Heart right ventricle (tissue), 16 donors: Measurements from ENCODE around the gene UNC13C. TPM values are rescaled to one million over a fixed set of nuclear protein-coding genes. Genes with fewer than 3 reads are reported as not detected.

ENCODE experiments used
- ATAC-seq, 8 donors: fragments of 200-7000 bp; cut with Tn5 transposase; one replicate each; pipeline ENCODE4 v1.9.1; 2020; ENCODE audit warnings: mild to moderate bottlenecking in 8 of 8, moderate library complexity in 8 of 8, moderate number of reproducible peaks in 1 of 8
- DNase-seq, 2 donors: peaks; one replicate each; pipeline ENCODE4 v3.0.0-alpha.2; 2020
- H3K27ac ChIP-seq, 10 donors: fragments of 200-600 bp; sonication (generic) in 2 of 10; one replicate each; pipeline versions ENCODE4 v1.5.0 to v1.8.0; 2020 to 2022; ENCODE audit warnings: mild to moderate bottlenecking in 3 of 10
- H3K27me3 ChIP-seq, 7 donors: fragments of 200-600 bp; one replicate each; pipeline ENCODE4 v1.8.0; 2021 to 2022; ENCODE audit warnings: mild to moderate bottlenecking in 2 of 7
- H3K36me3 ChIP-seq, 9 donors: fragments of 200-600 bp; sonication (generic) in 1 of 9; one replicate each; pipeline versions ENCODE4 v1.5.0 to v1.8.0; 2020 to 2022; ENCODE audit warnings: mild to moderate bottlenecking in 2 of 9
- H3K4me1 ChIP-seq, 9 donors: fragments of 200-600 bp; sonication (generic) in 1 of 9; one replicate each; pipeline versions ENCODE4 v1.5.0 to v1.8.0; 2020 to 2022; ENCODE audit warnings: mild to moderate bottlenecking in 4 of 9
- H3K4me3 ChIP-seq, 10 donors: fragments of 200-600 bp; sonication (generic) in 2 of 10; one replicate each; pipeline versions ENCODE4 v1.5.0 to v1.8.0; 2020 to 2022; ENCODE audit warnings: mild to moderate bottlenecking in 7 of 10, moderate library complexity in 2 of 10
- H3K9me3 ChIP-seq, 11 donors: fragments of 200-600 bp in 10 of 11; sonication (generic) in 2 of 11; one replicate each; pipeline versions ENCODE4 v1.5.0 to v1.8.0; 2013 to 2022; ENCODE audit warnings: mild to moderate bottlenecking in 2 of 11, control low read depth in 1 of 11, moderate library complexity in 1 of 11
- CTCF ChIP-seq, 9 donors: fragments of 200-600 bp; sonication (generic) in 2 of 9; IDR thresholded peaks; one replicate each; pipeline versions ENCODE4 v1.5.0 to v1.8.0; 2021 to 2022; ENCODE audit warnings: antibody characterized with exemption in 9 of 9, mild to moderate bottlenecking in 5 of 9, moderate library complexity in 1 of 9
- WGBS, 2 donors: extraction: QIAGEN DNeasy Blood & Tissue Kit; methylation state at CpG; one replicate each; pipeline ENCODE4 v1.1.7; 2013; ENCODE audit warnings: inconsistent platforms in 1 of 2; 5-methylcytosine and 5-hydroxymethylcytosine counted together
- intact Hi-C, 10 donors: fragments of 100-400 bp; cut with DNase I; formaldehyde crosslinking; loops; one replicate each; pipeline versions ENCODE4 v1.11.1 to v1.14.2; 2022
- polyA plus RNA-seq, 2 donors: library from polyadenylated mRNA; stranded (reverse); fragments of 200-250 nt; gene quantifications; one replicate each; pipeline ENCODE4 v1.2.3, GENCODE V29; 2013
- total RNA-seq, 10 donors: library from RNA; stranded (reverse); fragmentation: NEBNext Ultra II Directional in 3 of 10; extraction: Animal tissue kit (Norgen Biotek cat#: 25700) in 3 of 10; gene quantifications; one replicate each; pipeline versions ENCODE4 v1.2.1 to v1.2.4, GENCODE V29; 2021 to 2023
- donor health status: Arrhythmogenic right ventricular cardiomyopathy.
- donor health status: ischemic (EF 13 %, LVEDD 7.1; RV severe dilation, severe dysfunction).
- donor health status: healthy with polysubstance abuse.
- donor health status: DM: no; HTN: yes; CAD: no.
- donor health status: DM: no; HTN: no; CAD: no.
- donor health status: ischemic (EF 25% LVEDD 6.9; RV normal size, moderate dysfunction).
- donor health status: ischemic (EF 25% LVEDD 5.7; RV mildly dilated, moderate dysfunction).
- donor health status: healthy.
- donor health status: DM: yes; HTN: yes; CAD: no.
- donor health status: Ischemic cardiomyopathy.
- donor health status: ischemic (EF 35%, LVEDD 5.7; RV mildly dilated, moderate dysfunction).
- donor health status: nonischemic (EF 11% LVEDD 7.7; RV severe dilation, severe dysfunction).
- donor health status: DM: yes; HTN: yes; CAD: no.
- donor health status: PGD.
- donor health status: ischemic (EF 29% LVEDD 5.4; RV normal size, mild dysfunction).
- donor health status: nonischemic (EF 23%, LVEDD 6.1; RV moderate dilation, normal function).

The UNC13C gene
- total and polyA plus RNA-seq, 12 donors: 0.04 to 0.85 (median 0.19) TPM; not detected in 5

DNA sequence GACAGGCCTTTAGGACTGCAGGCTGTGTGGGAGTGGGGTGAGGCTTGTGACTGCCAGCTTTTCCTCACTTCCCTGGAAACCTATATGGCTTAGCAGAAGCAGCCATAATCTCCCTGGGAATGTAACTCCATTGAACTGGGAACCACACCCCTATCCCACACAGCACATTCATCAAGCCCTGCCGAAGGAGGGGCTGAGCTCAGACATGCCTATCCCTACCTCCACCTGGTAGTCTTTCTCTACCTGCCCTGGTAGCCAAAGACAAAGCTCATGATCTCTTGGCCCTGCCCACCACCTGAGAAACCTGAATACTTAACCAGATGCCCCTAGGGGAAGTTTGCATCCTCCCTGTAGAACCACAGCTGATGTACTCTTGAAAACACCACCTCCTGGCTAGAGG, 219.8 kb downstream of the UNC13C start:
- TF ChIP-seq CTCF (IDR thresholded peaks at IDR 0.05): no peak
- no peak overlapping the region for H3K27ac ChIP-seq
- ATAC-seq: no peak
- no peak overlapping the region for H3K4me3 ChIP-seq
- H3K36me3 ChIP-seq: no peaks in the 10 kb centered on the region
- H3K4me1 ChIP-seq: no peaks in the 10 kb centered on the region
- intact Hi-C loops: no loop called here
- no peak for DNase-seq
- peaks cover 0 to 42% (median 0%) of the 10 kb centered on the region in 11 donors for H3K9me3 ChIP-seq
- no peaks in the 10 kb centered on the region for H3K27me3 ChIP-seq
- 76 to 79% methylated on average over 1 of the region's 1 CpG for WGBS, 2 donors

DNA sequence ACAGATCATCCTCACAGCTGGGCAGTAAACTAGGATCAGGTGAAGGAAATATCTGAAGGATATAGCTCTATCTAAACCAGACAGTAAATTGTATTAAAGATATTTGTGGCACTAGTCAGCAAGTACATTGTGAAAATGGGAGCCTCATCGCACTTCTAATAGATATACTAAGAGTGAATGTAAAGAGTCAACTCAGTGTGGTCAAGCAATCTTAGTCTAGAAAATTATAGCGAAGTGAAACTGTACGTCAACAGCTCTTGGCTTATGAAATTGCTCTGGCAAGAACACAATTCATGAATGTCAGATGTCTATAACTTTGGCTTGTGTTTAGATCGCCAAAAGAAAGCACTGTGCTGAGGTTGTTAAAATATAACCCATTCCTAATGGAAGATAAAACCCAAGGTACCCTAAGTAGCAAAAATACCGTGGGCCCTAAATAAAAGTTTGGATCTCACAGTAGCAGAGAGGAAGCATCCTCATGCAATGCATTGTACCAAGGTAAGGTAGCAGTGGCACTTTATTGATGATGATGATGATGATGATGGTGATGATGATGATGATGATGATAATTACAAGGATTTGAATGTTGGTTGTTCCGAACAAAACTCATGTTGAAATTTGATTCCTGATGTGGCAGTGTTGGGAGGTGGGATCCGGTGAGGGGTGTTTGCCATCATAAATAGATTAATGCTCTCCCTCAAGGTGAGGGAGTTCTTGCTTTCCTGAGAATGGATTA, 228.5 kb downstream of the UNC13C start:
- H3K4me3 ChIP-seq: no peak overlapping the region
- H3K27ac ChIP-seq: no peak overlapping the region
- peaks cover 0 to 9% (median 0%) of the 10 kb centered on the region in 11 donors for H3K9me3 ChIP-seq
- no peaks in the 10 kb centered on the region for H3K36me3 ChIP-seq
- intact Hi-C loops: no loop called here
- WGBS, 2 donors: 86 to 90% methylated on average over 7 of the region's 7 CpGs
- no peaks in the 10 kb centered on the region for H3K27me3 ChIP-seq
- no peaks in the 10 kb centered on the region for H3K4me1 ChIP-seq
- DNase-seq (no peak), ATAC-seq (no peak)
- no peak for TF ChIP-seq CTCF (IDR thresholded peaks at IDR 0.05)

DNA sequence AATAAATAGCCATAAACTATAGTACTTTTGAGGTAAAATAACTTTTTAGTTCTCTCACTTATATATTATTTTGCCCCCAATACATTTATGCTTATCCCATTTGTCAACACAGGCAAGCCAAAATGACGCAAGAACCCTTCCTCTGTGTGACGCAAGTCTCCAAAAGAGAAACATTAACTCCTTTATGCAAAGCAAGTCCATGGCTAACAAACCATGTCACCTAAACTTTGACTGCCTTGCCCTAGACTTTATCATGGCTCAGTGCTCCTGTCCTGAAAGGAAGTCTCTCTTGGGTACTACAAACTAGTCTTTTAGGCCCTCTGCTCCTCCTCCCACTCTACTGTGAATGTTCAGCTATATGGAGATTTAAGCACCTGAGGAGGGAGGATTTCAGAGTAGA, 230.5 kb downstream of the UNC13C start:
- TF ChIP-seq CTCF (IDR thresholded peaks at IDR 0.05): no peak
- ATAC-seq: no peak
- H3K4me1 ChIP-seq: no peaks in the 10 kb centered on the region
- WGBS, 2 donors: 89 to 92% methylated on average over 2 of the region's 2 CpGs
- H3K27ac ChIP-seq: no peak overlapping the region
- DNase-seq: no peak
- intact Hi-C loops: no loop called here
- H3K9me3 ChIP-seq: no peaks in the 10 kb centered on the region
- H3K27me3 ChIP-seq: no peaks in the 10 kb centered on the region
- H3K36me3 ChIP-seq: no peaks in the 10 kb centered on the region
- no peak overlapping the region for H3K4me3 ChIP-seq

- DNase-seq (no peak), ATAC-seq (no peak)
- Histone ChIP-seq H3K27me3 (no peaks in the 10 kb centered on the region), H3K4me1 (no peaks in the 10 kb centered on the region), H3K36me3 (no peaks in the 10 kb centered on the region), H3K9me3 (no peaks in the 10 kb centered on the region), H3K4me3 (no peak overlapping the region), H3K27ac (no peak overlapping the region)
- 71 to 82% methylated on average over 2 of the region's 2 CpGs for WGBS, 2 donors
- intact Hi-C loops: no loop called here
- no peak for TF ChIP-seq CTCF (IDR thresholded peaks at IDR 0.05)
Observed at GRCh38 chr15:54212635-54213034, 234.4 kb downstream of the UNC13C start.
